GDM1 (cell line): ENCODE results near the gene SOHLH2.

Experiments
- DNase-seq: peaks from one replicate; lab custom pipeline; 2025; lab: John Stamatoyannopoulos, UW

The SOHLH2 gene

GRCh38 chr13:36131222-36131930, 83.0 kb downstream of the SOHLH2 start, which contains the start of gene DCLK1:
Gene DCLK1 (minus strand): TSS chr13:36131382.
- no peak for DNase-seq

- no peak for DNase-seq
Measured at GRCh38 chr13:36130552-36131221, 83.7 kb downstream of the SOHLH2 start.

GRCh38 chr13:36130193-36130551, 84.2 kb downstream of the SOHLH2 start:
- no peak for DNase-seq

GRCh38 chr13:36129539-36129938, 84.8 kb downstream of the SOHLH2 start:
- DNase-seq = no peak

GRCh38 chr13:36126491-36126890, 87.9 kb downstream of the SOHLH2 start:
- DNase-seq = no peak

- DNase-seq = no peak
Measured at GRCh38 chr13:36125841-36126240, 88.5 kb downstream of the SOHLH2 start.

GRCh38 chr13:36124236-36124822, 90.0 kb downstream of the SOHLH2 start:
- no peak for DNase-seq
